HEK293T (cell line): ENCODE data around the gene SBNO2.

Experiments
- CTCF ChIA-PET: fragments of 350-600 bp; formaldehyde crosslinking; extraction: SDS; loops from one replicate; lab custom pipeline; 2021; ENCODE audit warnings: antibody characterized with exemption, inconsistent platforms; lab: Yijun Ruan, JAX
- POLR2A ChIA-PET: fragments of 350-600 bp; formaldehyde crosslinking; extraction: SDS; loops from one replicate; lab custom pipeline; 2020; ENCODE audit warnings: antibody characterized with exemption, inconsistent platforms; lab: Yijun Ruan, JAX
- DNase-seq: peaks from one replicate; pipeline ENCODE4 v3.0.0; 2012; ENCODE audit warnings: mixed read lengths; ENCODE audit errors: extremely low spot score
- ARNT ChIP-seq: fragments of 450-650 bp; IDR thresholded peaks from 2 replicates; pipeline ENCODE4 v1.6.1; 2017; ENCODE audit warnings: mild to moderate bottlenecking
- BHLHE40 ChIP-seq: fragments of 450-650 bp; IDR thresholded peaks from 2 replicates; pipeline ENCODE4 v1.6.1; 2016; ENCODE audit warnings: mild to moderate bottlenecking, moderate library complexity, borderline replicate concordance
- CTBP1 ChIP-seq: fragments of 450-650 bp; IDR thresholded peaks from 2 replicates; pipeline ENCODE4 v1.6.1; 2016; ENCODE audit warnings: borderline replicate concordance
- ELF4 ChIP-seq: fragments of 450-650 bp; IDR thresholded peaks from 2 replicates; pipeline ENCODE4 v1.6.1; 2017; ENCODE audit warnings: antibody characterized with exemption
- FOXA1 ChIP-seq: fragments of 450-650 bp; IDR thresholded peaks from 2 replicates; pipeline ENCODE4 v1.6.1; 2016; ENCODE audit warnings: mild to moderate bottlenecking
- FOXK2 ChIP-seq: fragments of 450-650 bp; IDR thresholded peaks from 2 replicates; pipeline ENCODE4 v1.6.1; 2016; ENCODE audit warnings: mild to moderate bottlenecking
- FOXM1 ChIP-seq: fragments of 450-650 bp; IDR thresholded peaks from 2 replicates; pipeline ENCODE4 v1.6.1; 2017; ENCODE audit warnings: mild to moderate bottlenecking, borderline replicate concordance
- HDGF ChIP-seq: fragments of 450-650 bp; IDR thresholded peaks from 2 replicates; pipeline ENCODE4 v1.6.1; 2017; ENCODE audit warnings: antibody characterized with exemption, borderline replicate concordance
- L3MBTL2 ChIP-seq: fragments of 450-650 bp; conservative IDR thresholded peaks from 2 replicates; pipeline ENCODE4 v1.6.1; 2016; ENCODE audit warnings: mild to moderate bottlenecking
- LEF1 ChIP-seq: fragments of 450-650 bp; IDR thresholded peaks from 2 replicates; pipeline ENCODE4 v1.6.1; 2017; ENCODE audit warnings: mild to moderate bottlenecking, borderline replicate concordance
- NFRKB ChIP-seq: fragments of 450-650 bp; IDR thresholded peaks from 2 replicates; pipeline ENCODE4 v1.6.1; 2016; ENCODE audit warnings: mild to moderate bottlenecking, moderate library complexity
- SP1 ChIP-seq: fragments of 450-650 bp; IDR thresholded peaks from 2 replicates; pipeline ENCODE4 v1.6.1; 2017
- SUZ12 ChIP-seq: fragments of 450-650 bp; IDR thresholded peaks from 2 replicates; pipeline ENCODE4 v1.6.1; 2016; ENCODE audit warnings: mild to moderate bottlenecking
- TARDBP ChIP-seq: fragments of 450-650 bp; IDR thresholded peaks from 2 replicates; pipeline ENCODE4 v1.6.1; 2016
- ZNF384 ChIP-seq: fragments of 450-650 bp; IDR thresholded peaks from 2 replicates; pipeline ENCODE4 v1.6.1; 2016
- TF ChIP-seq, protein P1 (sequence below): fragments of 450-650 bp; IDR thresholded peaks from 2 replicates; pipeline ENCODE4 v1.6.1; 2016

The SBNO2 gene

GRCh38 chr19:1128106-1128505, 46.0 kb downstream of the SBNO2 start:
- DNase-seq: no peak
- CTCF ChIA-PET: no interaction called here
- POLR2A ChIA-PET: no interaction called here
- TF ChIP-seq ZNF384 (no peak), TARDBP (no peak), ELF4 (no peak), SUZ12 (no peak), LEF1 (no peak), L3MBTL2 (no peak), FOXK2 (no peak), HDGF (no peak), ARNT (no peak)
- TF ChIP-seq, protein P1, sequence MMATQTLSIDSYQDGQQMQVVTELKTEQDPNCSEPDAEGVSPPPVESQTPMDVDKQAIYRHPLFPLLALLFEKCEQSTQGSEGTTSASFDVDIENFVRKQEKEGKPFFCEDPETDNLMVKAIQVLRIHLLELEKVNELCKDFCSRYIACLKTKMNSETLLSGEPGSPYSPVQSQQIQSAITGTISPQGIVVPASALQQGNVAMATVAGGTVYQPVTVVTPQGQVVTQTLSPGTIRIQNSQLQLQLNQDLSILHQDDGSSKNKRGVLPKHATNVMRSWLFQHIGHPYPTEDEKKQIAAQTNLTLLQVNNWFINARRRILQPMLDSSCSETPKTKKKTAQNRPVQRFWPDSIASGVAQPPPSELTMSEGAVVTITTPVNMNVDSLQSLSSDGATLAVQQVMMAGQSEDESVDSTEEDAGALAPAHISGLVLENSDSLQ: no peak

DNA sequence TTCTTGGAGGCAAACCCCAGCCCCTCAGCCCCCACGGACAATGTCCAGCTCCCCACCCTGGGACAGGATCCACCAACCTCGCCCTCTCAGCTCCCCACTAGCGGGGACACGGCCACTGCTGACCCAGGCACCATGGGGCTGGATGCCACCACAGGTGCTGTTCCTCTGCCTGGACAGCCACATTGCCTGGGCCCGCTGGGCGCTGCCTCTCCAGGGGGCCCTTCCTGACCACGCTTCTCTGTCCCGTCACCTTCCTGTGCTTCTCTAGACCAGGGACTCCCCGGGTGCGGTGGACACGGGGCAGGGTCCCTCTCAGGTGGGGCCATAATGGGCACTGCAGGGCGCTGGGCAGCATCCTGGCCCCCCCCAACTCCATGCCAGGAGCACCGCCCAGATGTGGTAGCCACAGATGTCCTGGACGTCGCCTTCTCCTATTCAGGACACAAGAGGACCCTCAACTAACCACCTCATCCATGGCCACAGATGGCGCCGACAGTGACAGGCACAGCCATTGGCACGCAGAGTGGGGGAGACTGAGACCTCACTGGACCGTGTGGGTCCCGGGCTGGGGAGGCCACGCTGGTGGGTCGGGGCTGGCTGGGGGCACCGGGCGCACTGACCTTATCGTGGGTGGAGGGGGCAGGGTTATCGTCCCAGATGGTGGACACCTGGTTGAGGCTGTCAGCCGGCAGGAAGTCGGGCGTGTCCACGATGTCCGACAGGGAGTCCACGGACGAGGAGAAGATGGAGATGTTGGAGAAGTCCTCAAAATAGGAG, 46.9 kb downstream of the SBNO2 start:
- no peak for DNase-seq
- ChIA-PET POLR2A (no interaction called here), CTCF (no interaction called here)
- no peak for TF ChIP-seq SP1
- TF ChIP-seq TARDBP: no peak
- no peak for TF ChIP-seq L3MBTL2
- TF ChIP-seq NFRKB: no peak
- TF ChIP-seq BHLHE40: no peak
- TF ChIP-seq FOXM1: no peak
- TF ChIP-seq ARNT: no peak
- TF ChIP-seq CTBP1: no peak
- TF ChIP-seq, protein P1: no peak
- no peak for TF ChIP-seq HDGF
- TF ChIP-seq FOXK2: no peak

DNA sequence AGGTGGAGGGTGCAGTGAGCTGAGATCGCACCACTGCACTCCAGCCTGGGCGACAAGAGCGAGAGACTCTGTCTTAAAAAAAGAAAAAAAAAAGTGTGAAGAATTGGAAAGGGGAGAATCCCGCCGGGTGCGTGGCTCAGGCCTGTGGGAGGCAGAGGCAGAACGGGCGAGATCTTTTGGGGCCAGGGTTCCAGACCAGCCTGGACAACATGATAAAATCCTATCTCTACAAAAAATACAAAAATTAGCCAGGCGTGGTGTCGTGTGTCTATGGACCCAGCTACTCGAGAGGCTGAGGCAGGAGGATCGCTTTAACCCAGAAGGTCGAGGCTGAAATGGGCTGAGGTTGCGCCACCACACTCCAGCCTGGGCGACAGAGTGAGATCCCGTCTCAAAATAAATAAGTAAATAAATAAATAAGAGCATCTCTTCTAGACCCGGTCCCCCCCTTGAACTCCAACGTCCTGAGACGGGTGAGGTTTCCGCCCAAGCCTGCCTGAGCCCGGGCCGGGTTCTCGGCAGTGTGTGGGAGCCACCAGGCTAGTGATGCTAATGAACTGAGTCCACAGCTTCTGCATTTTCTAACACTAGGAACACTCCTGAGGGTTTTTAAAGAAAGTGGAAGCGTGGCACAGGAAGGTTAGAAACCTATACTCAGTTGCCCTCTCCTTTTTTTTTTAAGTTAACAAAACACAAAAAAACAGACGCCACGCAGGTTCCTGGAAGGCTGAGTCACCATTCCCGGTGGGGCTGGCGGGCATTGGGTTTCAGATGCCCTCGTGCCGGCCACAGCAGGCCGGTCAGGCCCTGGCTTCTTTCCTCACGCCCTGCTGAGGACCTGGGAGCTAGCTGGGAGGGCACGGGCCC, 48.2 kb downstream of the SBNO2 start:
- DNase-seq: no peak
- TF ChIP-seq SP1 (no peak), SUZ12 (no peak), NFRKB (no peak), FOXA1 (no peak), ARNT (no peak), ZNF384 (no peak), TARDBP (no peak), ELF4 (no peak), L3MBTL2 (no peak), FOXK2 (no peak), LEF1 (no peak), BHLHE40 (no peak), FOXM1 (no peak), HDGF (no peak), CTBP1 (no peak)
- TF ChIP-seq, protein P1: no peak
- ChIA-PET CTCF (no interaction called here), POLR2A (no interaction called here)

GRCh38 chr19:1123885-1124677, 50.0 kb downstream of the SBNO2 start:
- CTCF ChIA-PET: interaction anchor here (0.6 to 1.1 kb wide), 2 partner anchors 11 to 90 kb away, joined by 3 to 5 read pairs; no protein-coding TSS in a partner anchor
- no peak for TF ChIP-seq L3MBTL2
- TF ChIP-seq FOXA1: no peak
- no peak for TF ChIP-seq TARDBP
- TF ChIP-seq ELF4: no peak
- DNase-seq: no peak
- POLR2A ChIA-PET: no interaction called here

DNA sequence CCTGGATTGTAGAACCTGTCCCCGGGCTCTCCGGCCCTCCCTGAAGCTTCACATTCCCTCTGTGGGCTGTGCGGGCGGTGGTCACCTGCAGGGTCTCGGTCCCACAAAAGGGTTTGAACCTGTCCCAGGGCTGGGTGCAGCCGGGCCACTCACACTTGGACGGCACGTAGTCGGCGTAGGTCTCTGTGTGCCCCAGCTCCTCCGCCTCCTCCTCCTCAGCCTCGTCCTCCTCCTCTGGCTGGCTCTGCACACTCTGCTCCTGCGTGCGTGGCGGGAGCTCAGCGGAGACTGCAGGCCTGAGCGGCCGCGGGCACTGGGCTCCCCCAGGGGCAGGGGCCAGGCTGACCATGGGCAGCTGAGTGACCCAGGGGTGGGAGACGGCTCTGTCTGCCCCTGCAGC, 50.7 kb downstream of the SBNO2 start:
- DNase-seq: no peak
- ChIA-PET CTCF (interaction anchor here (1.0 to 1.1 kb wide), 2 partner anchors 10 to 91 kb away, joined by 3 to 5 read pairs; no protein-coding TSS in a partner anchor), POLR2A (interaction anchor here (0.8 to 1.2 kb wide), 3 partner anchors 20 to 145 kb away, joined by 3 to 4 read pairs (median 3); partner anchors contain the start of genes ARHGAP45 and GPX4)
- TF ChIP-seq SP1 (no peak), HDGF (no peak), L3MBTL2 (no peak), TARDBP (no peak), ELF4 (no peak), ARNT (no peak), FOXM1 (no peak), FOXK2 (no peak), BHLHE40 (no peak), FOXA1 (no peak), LEF1 (no peak), NFRKB (no peak), SUZ12 (no peak), ZNF384 (no peak), CTBP1 (no peak)
- TF ChIP-seq, protein P1: no peak
